ENCODE measurements around the gene GNS.

GNS gene

GRCh38 chr12:64673490-64674169 is 85.6 kb downstream of the GNS start:
- DNase-seq (ENCODE audit: low spot score): no peak

- no peak for DNase-seq (ENCODE audit: low spot score)
These were observed 86.2 kb downstream of the GNS start for GRCh38 chr12:64672925-64673409.

- no peak for DNase-seq (ENCODE audit: low spot score)
These were observed 87.5 kb downstream of the GNS start for GRCh38 chr12:64671681-64672080.

GRCh38 chr12:64670919-64671639 is 88.1 kb downstream of the GNS start:
- no peak for DNase-seq (ENCODE audit: low spot score)

GRCh38 chr12:64670019-64670418 is 89.2 kb downstream of the GNS start:
- DNase-seq (ENCODE audit: low spot score): no peak

- no peak for DNase-seq (ENCODE audit: low spot score)
These were observed 89.8 kb downstream of the GNS start for GRCh38 chr12:64669270-64669842.

GRCh38 chr12:64667793-64668192 is 91.4 kb downstream of the GNS start:
- DNase-seq (ENCODE audit: low spot score): no peak

GRCh38 chr12:64666054-64666914 is 92.9 kb downstream of the GNS start:
- DNase-seq (ENCODE audit: low spot score): no peak

- DNase-seq (ENCODE audit: low spot score): no peak
These were observed 93.7 kb downstream of the GNS start for GRCh38 chr12:64665514-64665913.

Data from hematopoietic multipotent progenitor cell treated with erythropoietin and hydrocortisone succinate and interleukin-3 and kit ligand, for 17 days (in vitro differentiated cells).